Muscle of arm (tissue), 12 donors: ENCODE results near the gene FAM170A. TPM values are rescaled to one million over a fixed set of nuclear protein-coding genes. Genes with fewer than 3 reads are reported as not detected.

ENCODE experiments used
- polyA plus RNA-seq, 12 donors: library from polyadenylated mRNA; unstranded; fragments of 120-200 nt; gene quantifications; one replicate each; pipeline ENCODE4 v1.2.1, GENCODE V29; 2013; ENCODE audit not compliant: insufficient read length in 12 of 12

The FAM170A gene
- polyA plus RNA-seq, 12 donors: not detected

Other genes starting within 250 kb of the FAM170A start
- 100 to 1,000 TPM in 2 of 12 donors, 10 to 100 TPM in 9, not detected in 1; 63.8 to 105 (median 89.2) TPM for gene HSD17B4, start 177.1 kb upstream of the FAM170A start, polyA plus RNA-seq